ENCODE measurements around the gene ST3GAL3.

The ST3GAL3 gene

DNA sequence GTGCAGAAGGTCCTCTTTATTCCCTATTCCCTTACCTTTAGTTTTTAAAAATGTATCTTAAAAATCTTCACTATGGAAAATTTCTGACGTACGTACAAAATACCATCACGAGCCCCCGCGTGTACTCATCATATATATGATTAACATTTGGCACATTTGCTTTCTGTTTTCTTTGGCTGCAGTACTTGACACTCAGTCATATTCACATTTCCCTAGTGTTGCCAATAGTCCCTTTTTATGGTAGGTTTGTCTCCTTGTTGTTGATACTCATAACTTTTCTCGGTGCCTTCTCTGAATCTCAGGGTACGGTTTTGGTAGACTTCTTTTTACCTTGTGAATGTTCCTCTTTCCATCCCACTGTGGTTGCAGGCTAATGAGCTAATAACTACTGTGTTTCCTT lies 34.1 kb upstream of the ST3GAL3 start:
- no peak for DNase-seq (ENCODE audit: low read depth, low spot score)
- Histone ChIP-seq H3K4me3 (ENCODE audit: low read length) (no peak overlapping the region), H3K9me3 (ENCODE audit: control insufficient read depth, insufficient read depth, low read length) (no peaks in the 10 kb centered on the region), H3K27ac (ENCODE audit: low read length) (no peak overlapping the region), H3K27me3 (ENCODE audit: control insufficient read depth, insufficient read depth, low read length) (no peaks in the 10 kb centered on the region; the same call in 1 of the 2 replicates), H3K4me1 (ENCODE audit: control insufficient read depth, insufficient read depth, low read length) (no peaks in the 10 kb centered on the region), H3K36me3 (ENCODE audit: control insufficient read depth, insufficient read depth, low read length) (peaks cover 40% of the 10 kb centered on the region)
- no CpG with 5 or more reads among the region's 7 CpGs for WGBS (ENCODE audit: insufficient coverage, insufficient read length)

DNA sequence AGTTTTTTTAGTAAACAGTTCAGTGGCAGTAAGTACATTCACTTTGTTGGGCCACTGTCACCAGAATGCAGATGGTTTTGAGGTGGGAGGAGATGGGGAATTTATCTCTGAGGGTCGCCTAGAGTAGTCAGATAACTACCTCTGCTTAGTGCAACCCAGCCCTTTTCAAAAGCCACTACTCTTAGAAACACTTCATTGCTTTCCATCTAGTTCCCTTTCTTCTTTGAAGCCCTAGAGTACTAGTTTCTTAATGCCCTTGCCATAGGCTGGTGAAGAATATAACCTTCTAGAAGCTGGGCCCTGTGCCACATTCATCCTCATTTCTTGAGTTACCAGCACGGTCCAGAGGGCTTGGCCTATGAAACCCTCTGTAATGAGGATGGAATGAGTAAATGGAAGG lies 28.4 kb upstream of the ST3GAL3 start:
- Histone ChIP-seq H3K4me1 (ENCODE audit: control insufficient read depth, insufficient read depth, low read length) (no peaks in the 10 kb centered on the region), H3K27ac (ENCODE audit: low read length) (no peak overlapping the region), H3K4me3 (ENCODE audit: low read length) (no peak overlapping the region), H3K27me3 (ENCODE audit: control insufficient read depth, insufficient read depth, low read length) (no peaks in the 10 kb centered on the region), H3K9me3 (ENCODE audit: control insufficient read depth, insufficient read depth, low read length) (no peaks in the 10 kb centered on the region), H3K36me3 (ENCODE audit: control insufficient read depth, insufficient read depth, low read length) (peaks cover 32% of the 10 kb centered on the region; the same call in 1 of the 2 replicates)
- WGBS (ENCODE audit: insufficient coverage, insufficient read length) = no CpG with 5 or more reads among the region's 2 CpGs
- no peak for DNase-seq (ENCODE audit: low read depth, low spot score)

DNA sequence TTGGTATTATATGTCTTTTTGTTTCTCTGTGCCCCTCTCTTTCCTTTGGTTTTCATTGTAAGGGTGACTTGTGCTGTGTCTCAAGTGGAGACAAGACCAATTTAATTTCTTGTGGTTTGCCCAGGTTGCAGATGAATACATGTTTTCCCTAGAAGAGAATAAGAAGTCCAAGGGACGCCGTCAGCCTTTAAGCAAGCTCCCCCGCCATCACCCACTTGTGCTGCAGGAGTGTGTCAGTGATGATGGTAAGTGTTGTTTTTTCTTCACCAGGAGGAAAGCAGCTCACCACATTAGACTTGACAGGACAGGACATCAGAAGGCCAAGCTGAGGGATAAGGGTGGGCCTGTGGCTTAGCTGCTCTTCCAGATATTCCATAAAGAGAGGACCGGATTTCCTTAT lies 23.8 kb upstream of the ST3GAL3 start:
- no peak overlapping the region for H3K27ac ChIP-seq (ENCODE audit: low read length)
- H3K4me3 ChIP-seq (ENCODE audit: low read length) = no peak overlapping the region
- no peaks in the 10 kb centered on the region for H3K27me3 ChIP-seq (ENCODE audit: control insufficient read depth, insufficient read depth, low read length)
- no peaks in the 10 kb centered on the region for H3K9me3 ChIP-seq (ENCODE audit: control insufficient read depth, insufficient read depth, low read length)
- no peak for DNase-seq (ENCODE audit: low read depth, low spot score)
- peaks cover 41% of the 10 kb centered on the region; the same call in 1 of the 2 replicates for H3K36me3 ChIP-seq (ENCODE audit: control insufficient read depth, insufficient read depth, low read length)
- no CpG with 5 or more reads among the region's 4 CpGs for WGBS (ENCODE audit: insufficient coverage, insufficient read length)
- H3K4me1 ChIP-seq (ENCODE audit: control insufficient read depth, insufficient read depth, low read length) = no peaks in the 10 kb centered on the region

DNA sequence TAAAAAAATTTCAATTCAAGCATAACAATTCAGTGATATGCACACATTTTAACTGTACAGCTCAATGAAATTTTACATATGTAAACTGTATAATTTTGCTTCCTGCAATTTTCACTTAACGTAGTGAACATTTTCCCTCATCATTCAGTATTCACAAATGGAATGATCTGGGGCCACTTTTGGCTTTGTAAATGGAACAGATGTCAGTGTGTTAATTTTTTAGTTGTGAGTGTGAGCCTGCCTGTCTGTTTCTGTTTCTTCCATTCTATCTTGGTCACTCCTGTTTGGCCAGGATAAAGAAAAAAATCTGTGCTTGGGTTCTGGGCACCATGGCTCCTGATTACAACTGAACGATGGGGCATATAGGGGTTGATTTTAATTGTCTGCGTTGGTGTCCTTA lies 20.5 kb upstream of the ST3GAL3 start:
- H3K4me3 ChIP-seq (ENCODE audit: low read length) = no peak overlapping the region
- no peaks in the 10 kb centered on the region for H3K9me3 ChIP-seq (ENCODE audit: control insufficient read depth, insufficient read depth, low read length)
- no peaks in the 10 kb centered on the region for H3K27me3 ChIP-seq (ENCODE audit: control insufficient read depth, insufficient read depth, low read length)
- H3K4me1 ChIP-seq (ENCODE audit: control insufficient read depth, insufficient read depth, low read length) = no peaks in the 10 kb centered on the region
- H3K27ac ChIP-seq (ENCODE audit: low read length) = no peak overlapping the region
- no CpG with 5 or more reads among the region's 3 CpGs for WGBS (ENCODE audit: insufficient coverage, insufficient read length)
- peaks cover 58% of the 10 kb centered on the region for H3K36me3 ChIP-seq (ENCODE audit: control insufficient read depth, insufficient read depth, low read length)
- no peak for DNase-seq (ENCODE audit: low read depth, low spot score)

DNA sequence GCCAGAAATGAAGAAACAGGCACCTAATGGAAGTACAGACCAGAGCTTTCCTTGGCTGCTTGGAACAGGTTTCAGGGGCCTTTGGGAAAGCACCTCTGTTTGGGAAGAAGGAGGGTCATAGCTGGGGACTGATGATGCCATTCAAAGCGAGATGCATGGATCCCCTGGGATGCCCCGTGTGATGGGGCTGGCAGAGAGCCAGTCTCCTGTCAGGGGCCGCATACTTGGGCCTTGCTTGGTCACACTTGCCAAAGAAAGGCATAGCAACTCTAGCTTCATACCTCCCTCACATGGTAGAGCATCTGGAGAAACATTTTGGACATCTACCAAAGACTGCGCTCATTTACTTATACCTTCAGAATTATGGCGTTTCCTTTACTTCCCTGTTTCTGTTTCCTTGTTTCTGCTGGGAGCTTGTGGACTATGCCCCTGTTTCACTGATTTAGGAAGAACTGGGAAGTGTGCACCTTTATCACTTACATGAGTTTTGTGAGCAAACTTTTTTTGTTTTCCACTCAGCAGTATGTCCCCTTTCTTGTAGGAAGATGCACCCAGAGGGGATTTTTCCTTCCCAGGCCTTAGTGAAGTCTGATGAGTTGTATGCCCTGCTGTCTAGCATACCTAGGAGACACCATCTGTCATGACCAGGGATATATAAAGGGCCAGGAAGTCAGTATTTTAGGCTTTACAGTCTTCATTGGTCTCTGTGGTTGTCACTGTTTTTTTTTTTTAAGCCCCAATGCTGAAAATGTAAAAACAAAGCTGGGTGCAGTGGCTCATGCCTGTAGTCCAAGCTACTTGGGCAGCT lies 19.8 kb upstream of the ST3GAL3 start:
- Histone ChIP-seq H3K27me3 (ENCODE audit: control insufficient read depth, insufficient read depth, low read length) (no peaks in the 10 kb centered on the region), H3K36me3 (ENCODE audit: control insufficient read depth, insufficient read depth, low read length) (peaks cover 62% of the 10 kb centered on the region), H3K9me3 (ENCODE audit: control insufficient read depth, insufficient read depth, low read length) (no peaks in the 10 kb centered on the region), H3K4me3 (ENCODE audit: low read length) (no peak overlapping the region), H3K27ac (ENCODE audit: low read length) (no peak overlapping the region), H3K4me1 (ENCODE audit: control insufficient read depth, insufficient read depth, low read length) (no peaks in the 10 kb centered on the region)
- DNase-seq (ENCODE audit: low read depth, low spot score) = no peak
- no CpG with 5 or more reads among the region's 5 CpGs for WGBS (ENCODE audit: insufficient coverage, insufficient read length)

DNA sequence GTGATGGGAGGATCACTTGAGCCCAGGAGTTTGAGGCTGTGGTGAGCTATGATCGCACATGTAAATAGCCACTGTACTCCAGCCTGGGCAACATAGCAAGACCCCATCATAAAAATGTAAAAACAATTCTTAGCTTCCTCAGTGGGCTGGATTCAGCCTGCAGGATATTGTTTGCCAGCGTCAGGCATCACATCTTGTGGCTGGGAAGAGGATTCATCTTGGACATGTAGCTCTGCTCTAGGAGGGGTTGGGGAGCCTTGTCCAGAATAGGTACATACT lies 19.3 kb upstream of the ST3GAL3 start:
- H3K9me3 ChIP-seq (ENCODE audit: control insufficient read depth, insufficient read depth, low read length) = no peaks in the 10 kb centered on the region
- peaks cover 66% of the 10 kb centered on the region for H3K36me3 ChIP-seq (ENCODE audit: control insufficient read depth, insufficient read depth, low read length)
- H3K27ac ChIP-seq (ENCODE audit: low read length) = no peak overlapping the region
- H3K4me3 ChIP-seq (ENCODE audit: low read length) = no peak overlapping the region
- no peak for DNase-seq (ENCODE audit: low read depth, low spot score)
- no peaks in the 10 kb centered on the region for H3K4me1 ChIP-seq (ENCODE audit: control insufficient read depth, insufficient read depth, low read length)
- H3K27me3 ChIP-seq (ENCODE audit: control insufficient read depth, insufficient read depth, low read length) = no peaks in the 10 kb centered on the region
- no CpG with 5 or more reads among the region's 2 CpGs for WGBS (ENCODE audit: insufficient coverage, insufficient read length)

DNA sequence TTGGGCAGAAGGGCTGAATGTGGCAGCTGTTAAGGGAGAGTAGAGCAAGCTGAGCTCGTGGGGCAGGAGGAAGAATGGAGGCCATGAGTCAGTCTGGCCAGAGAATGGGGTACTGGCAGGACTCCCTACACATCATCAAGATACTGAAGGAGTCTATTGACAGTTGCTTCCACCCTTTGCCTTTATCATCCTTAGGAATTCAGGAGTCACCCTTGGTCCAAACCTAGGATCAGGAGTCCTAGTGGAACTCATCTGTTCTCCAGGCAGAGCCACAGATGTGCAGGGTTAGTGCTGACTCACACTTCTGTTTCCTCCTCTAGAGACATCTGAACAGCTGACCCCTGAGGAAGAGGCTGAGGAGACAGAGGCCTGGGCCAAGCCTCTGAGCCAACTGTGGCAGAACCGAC lies 18.7 kb upstream of the ST3GAL3 start:
- no peak for DNase-seq (ENCODE audit: low read depth, low spot score)

DNA sequence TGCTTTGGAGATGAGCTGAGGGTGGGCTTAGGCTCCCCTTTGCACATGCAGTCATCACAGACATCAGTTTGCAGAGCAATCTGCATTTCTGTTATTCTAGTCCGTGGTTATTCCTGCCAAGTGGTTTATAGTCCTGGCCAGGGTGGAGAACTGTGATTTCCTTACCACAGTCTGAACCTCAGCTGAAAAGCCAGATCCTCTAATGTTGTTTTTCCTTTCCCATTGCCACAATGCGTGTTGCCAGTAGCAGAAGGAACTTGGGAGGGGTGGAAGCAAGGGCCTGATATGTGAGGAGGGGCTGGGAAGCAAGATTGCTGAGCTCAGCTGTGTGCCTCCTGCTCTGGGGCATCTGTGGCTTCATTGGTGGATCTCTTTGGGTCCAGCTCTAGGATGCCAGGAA lies 18.0 kb upstream of the ST3GAL3 start:
- no peak for DNase-seq (ENCODE audit: low read depth, low spot score)
- peaks cover 73% of the 10 kb centered on the region for H3K36me3 ChIP-seq (ENCODE audit: control insufficient read depth, insufficient read depth, low read length)
- H3K4me1 ChIP-seq (ENCODE audit: control insufficient read depth, insufficient read depth, low read length) = no peaks in the 10 kb centered on the region
- no peak overlapping the region for H3K27ac ChIP-seq (ENCODE audit: low read length)
- no peaks in the 10 kb centered on the region for H3K9me3 ChIP-seq (ENCODE audit: control insufficient read depth, insufficient read depth, low read length)
- no peaks in the 10 kb centered on the region for H3K27me3 ChIP-seq (ENCODE audit: control insufficient read depth, insufficient read depth, low read length)
- H3K4me3 ChIP-seq (ENCODE audit: low read length) = no peak overlapping the region
- WGBS (ENCODE audit: insufficient coverage, insufficient read length) = no CpG with 5 or more reads among the region's 2 CpGs

More for the DNA sequence above, 18.7 kb upstream of the ST3GAL3 start:
- H3K4me1 ChIP-seq (ENCODE audit: control insufficient read depth, insufficient read depth, low read length) = no peaks in the 10 kb centered on the region
- no peaks in the 10 kb centered on the region for H3K27me3 ChIP-seq (ENCODE audit: control insufficient read depth, insufficient read depth, low read length)
- H3K9me3 ChIP-seq (ENCODE audit: control insufficient read depth, insufficient read depth, low read length) = no peaks in the 10 kb centered on the region
- WGBS (ENCODE audit: insufficient coverage, insufficient read length) = no CpG with 5 or more reads among the region's 2 CpGs
- H3K4me3 ChIP-seq (ENCODE audit: low read length) = no peak overlapping the region
- peaks cover 70% of the 10 kb centered on the region for H3K36me3 ChIP-seq (ENCODE audit: control insufficient read depth, insufficient read depth, low read length)
- H3K27ac ChIP-seq (ENCODE audit: low read length) = no peak overlapping the region

DNA sequence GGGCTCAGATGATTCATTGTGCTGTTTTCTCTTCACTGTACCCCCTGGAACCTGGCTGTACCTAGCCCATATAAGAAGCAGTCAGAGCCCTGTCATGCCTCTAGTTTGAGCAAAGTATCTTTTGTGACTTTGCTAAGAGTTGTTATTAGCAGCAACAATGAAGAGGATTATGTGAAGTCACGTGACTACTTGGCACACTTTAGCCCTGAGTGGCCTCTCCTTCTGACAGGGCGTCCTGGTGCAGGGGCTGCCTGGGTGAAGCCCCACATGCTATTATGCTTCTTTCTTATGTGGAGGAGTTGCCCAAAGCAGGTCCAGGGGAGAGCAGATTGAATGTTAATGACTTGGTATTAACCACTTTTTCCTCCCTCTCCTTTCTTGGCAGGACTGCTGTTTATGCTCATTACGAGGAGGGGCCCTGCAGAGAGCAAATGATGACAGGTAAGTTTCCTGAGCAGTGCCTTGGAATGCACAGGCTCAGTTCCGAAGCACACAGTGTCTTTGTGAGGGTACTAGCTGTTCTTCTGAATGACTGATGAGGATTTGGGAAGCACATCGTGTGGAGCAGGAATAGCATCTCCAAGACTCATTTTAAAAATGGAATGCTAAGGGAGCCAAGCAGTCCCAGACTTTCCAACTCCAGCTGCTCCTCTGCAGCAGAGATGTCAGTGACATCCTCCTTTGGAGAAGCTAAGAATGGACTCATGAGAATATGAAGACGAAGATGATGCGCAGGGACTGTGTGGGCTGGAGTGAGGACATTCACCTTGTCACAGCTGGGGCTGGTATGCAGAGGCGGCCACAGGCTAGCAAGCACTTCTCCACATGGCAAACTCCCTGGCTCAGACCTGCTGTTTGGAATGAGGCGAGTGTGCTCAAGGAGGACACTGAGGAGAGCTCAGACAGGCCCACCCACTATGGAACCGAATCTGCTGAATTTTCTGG lies 15.2 kb upstream of the ST3GAL3 start:
- WGBS (ENCODE audit: insufficient coverage, insufficient read length) = no CpG with 5 or more reads among the region's 10 CpGs
- peaks cover 82% of the 10 kb centered on the region for H3K36me3 ChIP-seq (ENCODE audit: control insufficient read depth, insufficient read depth, low read length)
- no peaks in the 10 kb centered on the region for H3K9me3 ChIP-seq (ENCODE audit: control insufficient read depth, insufficient read depth, low read length)
- no peaks in the 10 kb centered on the region for H3K4me1 ChIP-seq (ENCODE audit: control insufficient read depth, insufficient read depth, low read length)
- DNase-seq (ENCODE audit: low read depth, low spot score) = no peak
- no peaks in the 10 kb centered on the region for H3K27me3 ChIP-seq (ENCODE audit: control insufficient read depth, insufficient read depth, low read length)
- no peak overlapping the region for H3K27ac ChIP-seq (ENCODE audit: low read length)
- H3K4me3 ChIP-seq (ENCODE audit: low read length) = no peak overlapping the region

DNA sequence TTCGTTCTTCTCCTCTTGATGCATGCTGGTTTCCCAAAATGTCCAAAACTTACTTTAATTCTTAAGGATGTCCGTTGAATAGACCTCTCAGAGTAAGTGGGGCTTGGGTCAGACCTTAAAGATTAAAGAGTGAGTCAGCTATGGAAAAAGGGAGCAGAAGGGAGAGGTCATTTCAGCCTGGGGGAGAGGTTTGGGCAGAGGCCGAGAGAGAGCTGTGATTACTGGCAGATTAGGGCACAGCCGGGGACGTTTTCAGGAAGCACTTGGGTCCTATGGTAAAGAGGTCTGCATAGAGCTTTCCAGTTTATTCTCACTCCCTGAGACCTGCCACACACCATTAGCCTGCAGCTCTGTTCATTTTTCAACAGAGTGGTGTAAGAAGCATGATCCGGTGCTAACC lies 14.0 kb upstream of the ST3GAL3 start:
- DNase-seq (ENCODE audit: low read depth, low spot score) = no peak
- no peaks in the 10 kb centered on the region for H3K4me1 ChIP-seq (ENCODE audit: control insufficient read depth, insufficient read depth, low read length)
- no peak overlapping the region for H3K4me3 ChIP-seq (ENCODE audit: low read length)
- no CpG with 5 or more reads among the region's 6 CpGs for WGBS (ENCODE audit: insufficient coverage, insufficient read length)
- H3K27ac ChIP-seq (ENCODE audit: low read length) = no peak overlapping the region
- no peaks in the 10 kb centered on the region for H3K9me3 ChIP-seq (ENCODE audit: control insufficient read depth, insufficient read depth, low read length)
- H3K36me3 ChIP-seq (ENCODE audit: control insufficient read depth, insufficient read depth, low read length) = peaks cover 80% of the 10 kb centered on the region
- no peaks in the 10 kb centered on the region for H3K27me3 ChIP-seq (ENCODE audit: control insufficient read depth, insufficient read depth, low read length)

Data from iPS DF 6.9 (cell line).